ENCODE results near the gene PDS5A.

Gene PDS5A

DNA sequence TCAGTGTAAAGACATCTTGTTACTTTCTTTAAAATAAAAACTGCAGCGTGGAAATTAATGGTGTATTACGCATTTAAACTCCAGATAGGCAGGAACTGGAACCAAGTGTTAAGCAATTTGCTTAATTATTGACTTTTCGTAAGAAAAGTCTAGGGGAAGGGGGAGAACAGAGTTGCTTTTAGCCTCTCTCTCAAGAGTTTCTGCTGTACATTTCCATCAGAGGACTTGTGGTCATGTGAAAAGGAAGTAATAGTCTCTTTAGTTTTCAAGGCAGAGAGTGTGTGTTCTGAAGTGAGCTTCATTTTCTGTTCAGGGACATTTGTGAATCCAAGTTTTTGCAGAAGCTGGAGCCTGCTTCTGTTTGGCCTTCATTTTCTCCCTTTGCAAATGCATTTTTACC, 152.6 kb downstream of the PDS5A start:
- TF ChIP-seq, protein P1, sequence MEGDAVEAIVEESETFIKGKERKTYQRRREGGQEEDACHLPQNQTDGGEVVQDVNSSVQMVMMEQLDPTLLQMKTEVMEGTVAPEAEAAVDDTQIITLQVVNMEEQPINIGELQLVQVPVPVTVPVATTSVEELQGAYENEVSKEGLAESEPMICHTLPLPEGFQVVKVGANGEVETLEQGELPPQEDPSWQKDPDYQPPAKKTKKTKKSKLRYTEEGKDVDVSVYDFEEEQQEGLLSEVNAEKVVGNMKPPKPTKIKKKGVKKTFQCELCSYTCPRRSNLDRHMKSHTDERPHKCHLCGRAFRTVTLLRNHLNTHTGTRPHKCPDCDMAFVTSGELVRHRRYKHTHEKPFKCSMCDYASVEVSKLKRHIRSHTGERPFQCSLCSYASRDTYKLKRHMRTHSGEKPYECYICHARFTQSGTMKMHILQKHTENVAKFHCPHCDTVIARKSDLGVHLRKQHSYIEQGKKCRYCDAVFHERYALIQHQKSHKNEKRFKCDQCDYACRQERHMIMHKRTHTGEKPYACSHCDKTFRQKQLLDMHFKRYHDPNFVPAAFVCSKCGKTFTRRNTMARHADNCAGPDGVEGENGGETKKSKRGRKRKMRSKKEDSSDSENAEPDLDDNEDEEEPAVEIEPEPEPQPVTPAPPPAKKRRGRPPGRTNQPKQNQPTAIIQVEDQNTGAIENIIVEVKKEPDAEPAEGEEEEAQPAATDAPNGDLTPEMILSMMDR (IDR thresholded peaks at IDR 0.05; ENCODE audit: low read depth, low read length), result no peak
- Histone ChIP-seq H3K36me3 (peaks cover 52% of the 10 kb centered on the region), H3K4me3 (ENCODE audit: low read depth, low read length) (no peak overlapping the region), H3K27me3 (ENCODE audit: insufficient read depth, low read depth, severe bottlenecking) (no peaks in the 10 kb centered on the region), H3K27ac (no peak overlapping the region), H3K9me3 (ENCODE audit: severe bottlenecking) (no peaks in the 10 kb centered on the region)
- DNase-seq, result no peak

DNA sequence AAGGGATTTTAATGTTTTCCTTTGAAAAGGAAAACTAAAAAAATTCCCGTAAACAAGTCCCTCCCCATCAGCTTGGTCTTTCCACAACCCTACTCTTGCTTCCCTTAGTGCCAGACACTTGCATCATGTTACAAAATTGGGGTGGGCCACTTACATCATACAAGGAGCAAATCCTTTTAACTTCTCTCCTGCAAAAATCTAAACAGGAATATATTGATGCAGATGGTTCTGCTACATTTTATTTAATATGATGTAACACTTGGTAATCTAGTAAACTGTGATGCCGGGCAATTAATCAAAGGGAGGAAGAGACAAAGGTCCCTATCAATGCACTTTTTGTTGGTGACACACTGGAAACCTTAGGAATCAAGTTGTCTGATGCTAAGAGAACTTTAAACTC, 154.5 kb downstream of the PDS5A start:
- Histone ChIP-seq H3K36me3 (peaks cover 38% of the 10 kb centered on the region), H3K9me3 (ENCODE audit: severe bottlenecking) (no peaks in the 10 kb centered on the region), H3K27me3 (ENCODE audit: insufficient read depth, low read depth, severe bottlenecking) (no peaks in the 10 kb centered on the region), H3K27ac (no peak overlapping the region), H3K4me3 (ENCODE audit: low read depth, low read length) (no peak overlapping the region)
- TF ChIP-seq, protein P1 (IDR thresholded peaks at IDR 0.05; ENCODE audit: low read depth, low read length), result no peak
- no peak for DNase-seq

DNA sequence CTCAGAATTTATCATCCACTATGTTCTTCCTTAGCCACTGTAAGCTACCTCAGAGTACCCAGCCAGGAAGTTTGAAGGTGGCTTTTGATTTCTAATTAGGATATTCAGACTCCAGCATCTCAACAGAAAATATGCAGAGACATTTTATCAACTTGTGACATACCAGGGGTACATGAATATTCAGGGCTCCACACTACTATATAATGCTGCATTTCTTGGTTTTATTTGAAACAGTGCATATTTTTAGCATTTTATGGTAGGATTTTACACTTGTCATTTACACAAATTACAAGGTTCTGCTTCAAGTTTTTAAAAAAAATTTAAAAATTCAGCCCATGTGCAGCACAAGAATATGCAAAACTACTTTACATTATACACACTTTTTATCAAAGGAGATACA, 155.0 kb downstream of the PDS5A start:
- Histone ChIP-seq H3K36me3 (peaks cover 34% of the 10 kb centered on the region), H3K4me3 (ENCODE audit: low read depth, low read length) (no peak overlapping the region), H3K27me3 (ENCODE audit: insufficient read depth, low read depth, severe bottlenecking) (no peaks in the 10 kb centered on the region), H3K27ac (no peak overlapping the region), H3K9me3 (ENCODE audit: severe bottlenecking) (no peaks in the 10 kb centered on the region)
- TF ChIP-seq, protein P1 (IDR thresholded peaks at IDR 0.05; ENCODE audit: low read depth, low read length), result no peak
- no peak for DNase-seq

DNA sequence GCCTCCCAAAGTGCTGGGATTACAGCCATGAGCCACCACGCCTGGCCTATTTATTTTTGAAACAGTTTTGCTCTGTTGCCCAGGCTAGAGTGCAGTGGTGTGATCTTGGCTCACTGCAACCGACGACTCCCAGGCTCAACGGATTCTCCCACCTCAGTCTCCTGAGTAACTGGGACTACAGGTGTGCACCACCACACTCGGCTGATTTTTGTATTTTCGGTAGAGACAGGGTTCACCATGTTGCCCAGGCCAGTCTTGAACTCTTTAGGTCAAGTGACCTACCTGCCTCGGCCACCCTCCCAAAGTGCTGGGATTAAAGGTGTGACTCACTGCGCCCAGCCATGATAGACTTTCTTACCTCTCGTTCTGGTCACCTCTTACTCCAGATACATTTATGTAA, 155.8 kb downstream of the PDS5A start:
- peaks cover 27% of the 10 kb centered on the region for H3K36me3 ChIP-seq
- no peak overlapping the region for H3K27ac ChIP-seq
- TF ChIP-seq, protein P1 (IDR thresholded peaks at IDR 0.05; ENCODE audit: low read depth, low read length), result no peak
- H3K9me3 ChIP-seq (ENCODE audit: severe bottlenecking), result no peaks in the 10 kb centered on the region
- no peak overlapping the region for H3K4me3 ChIP-seq (ENCODE audit: low read depth, low read length)
- H3K27me3 ChIP-seq (ENCODE audit: insufficient read depth, low read depth, severe bottlenecking), result no peaks in the 10 kb centered on the region
- no peak for DNase-seq

DNA sequence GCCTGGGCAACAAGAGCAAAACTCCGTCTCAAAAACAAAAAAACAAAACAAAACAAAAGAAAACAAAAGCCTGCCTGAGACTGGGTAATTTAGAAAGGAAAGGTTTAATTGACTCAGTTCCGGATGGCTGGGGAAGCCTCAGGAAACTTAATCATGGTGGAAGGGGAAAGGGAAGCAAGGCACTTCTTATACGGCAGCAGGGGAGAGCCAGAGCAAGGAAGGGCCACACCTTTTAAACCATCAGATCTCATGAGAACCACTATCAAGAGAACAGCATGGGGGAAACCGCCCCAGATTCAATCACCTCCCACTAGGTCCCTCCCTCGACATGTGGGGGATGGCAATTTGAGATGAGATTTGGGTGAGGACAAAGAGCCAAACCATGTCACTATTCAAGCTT, 157.5 kb downstream of the PDS5A start:
- DNase-seq, result no peak
- Histone ChIP-seq H3K9me3 (ENCODE audit: severe bottlenecking) (no peaks in the 10 kb centered on the region), H3K27ac (no peak overlapping the region), H3K27me3 (ENCODE audit: insufficient read depth, low read depth, severe bottlenecking) (no peaks in the 10 kb centered on the region), H3K4me3 (ENCODE audit: low read depth, low read length) (no peak overlapping the region), H3K36me3 (peaks cover 15% of the 10 kb centered on the region)
- TF ChIP-seq, protein P1 (IDR thresholded peaks at IDR 0.05; ENCODE audit: low read depth, low read length), result no peak

DNA sequence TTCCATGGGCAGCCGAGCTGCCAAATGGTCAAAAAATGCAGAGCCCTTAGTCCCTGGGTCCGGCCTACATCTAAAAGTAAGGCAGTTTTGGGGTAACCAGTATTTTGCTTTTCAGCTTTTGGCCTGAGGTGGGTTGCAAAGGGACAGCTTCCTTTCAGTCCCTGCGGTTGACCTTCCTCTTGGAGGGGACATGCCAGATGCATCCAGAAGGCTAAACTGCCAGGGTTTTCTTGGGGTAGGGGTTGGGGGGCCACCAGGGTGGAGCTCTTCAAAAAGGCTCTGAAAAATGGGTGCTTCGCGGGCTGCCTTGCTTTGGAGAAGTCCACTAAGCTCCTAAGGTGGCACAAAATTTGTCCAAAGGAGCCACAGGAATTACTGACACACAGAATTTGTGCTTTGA, 159.1 kb downstream of the PDS5A start:
- Histone ChIP-seq H3K9me3 (ENCODE audit: severe bottlenecking) (no peaks in the 10 kb centered on the region), H3K4me3 (ENCODE audit: low read depth, low read length) (no peak overlapping the region), H3K36me3 (peaks cover 4% of the 10 kb centered on the region), H3K27me3 (ENCODE audit: insufficient read depth, low read depth, severe bottlenecking) (no peaks in the 10 kb centered on the region), H3K27ac (no peak overlapping the region)
- TF ChIP-seq, protein P1 (IDR thresholded peaks at IDR 0.05; ENCODE audit: low read depth, low read length), result no peak
- DNase-seq, result no peak
